Nephron (organoid): ENCODE measurements around the gene NOC4L.
"Not testable (repeated sequence)": the region's sequence is repeated elsewhere in the genome, so short reads cannot be mapped to it uniquely, and the experiment has no call there.

Experiments
- H3K27ac Mint-ChIP-seq, 3 experiments: 2 replicates each; pipeline ENCODE4 v1.8.0; 2020; ENCODE audit warnings: mixed read lengths in 3 of 3, mild to moderate bottlenecking in 2 of 3, moderate library complexity in 1 of 3
- H3K27me3 Mint-ChIP-seq: 2 replicates; pipeline ENCODE4 v1.8.0; 2021; ENCODE audit warnings: low read depth, mild to moderate bottlenecking, moderate library complexity, mixed read lengths
- H3K36me3 Mint-ChIP-seq: 2 replicates; pipeline ENCODE4 v1.8.0; 2020; ENCODE audit warnings: low read depth, mixed read lengths
- H3K4me1 Mint-ChIP-seq: 2 replicates; pipeline ENCODE4 v1.8.0; 2020; ENCODE audit warnings: mixed read lengths
- H3K4me3 Mint-ChIP-seq, 3 experiments: 2 replicates each; pipeline ENCODE4 v1.8.0; 2020; ENCODE audit warnings: mild to moderate bottlenecking in 3 of 3, mixed read lengths in 3 of 3, moderate library complexity in 2 of 3
- H3K9me3 Mint-ChIP-seq: 2 replicates; pipeline ENCODE4 v1.8.0; 2020; ENCODE audit warnings: mixed read lengths
- TF ChIP-seq, protein P1 (sequence below), 3 experiments: fragments of 200-600 bp; sonication (generic); IDR thresholded peaks; one replicate each; pipeline ENCODE4 v1.5.0; 2021; ENCODE audit warnings: antibody characterized with exemption in 3 of 3; ENCODE audit not compliant: unreplicated experiment in 3 of 3

Gene NOC4L

DNA sequence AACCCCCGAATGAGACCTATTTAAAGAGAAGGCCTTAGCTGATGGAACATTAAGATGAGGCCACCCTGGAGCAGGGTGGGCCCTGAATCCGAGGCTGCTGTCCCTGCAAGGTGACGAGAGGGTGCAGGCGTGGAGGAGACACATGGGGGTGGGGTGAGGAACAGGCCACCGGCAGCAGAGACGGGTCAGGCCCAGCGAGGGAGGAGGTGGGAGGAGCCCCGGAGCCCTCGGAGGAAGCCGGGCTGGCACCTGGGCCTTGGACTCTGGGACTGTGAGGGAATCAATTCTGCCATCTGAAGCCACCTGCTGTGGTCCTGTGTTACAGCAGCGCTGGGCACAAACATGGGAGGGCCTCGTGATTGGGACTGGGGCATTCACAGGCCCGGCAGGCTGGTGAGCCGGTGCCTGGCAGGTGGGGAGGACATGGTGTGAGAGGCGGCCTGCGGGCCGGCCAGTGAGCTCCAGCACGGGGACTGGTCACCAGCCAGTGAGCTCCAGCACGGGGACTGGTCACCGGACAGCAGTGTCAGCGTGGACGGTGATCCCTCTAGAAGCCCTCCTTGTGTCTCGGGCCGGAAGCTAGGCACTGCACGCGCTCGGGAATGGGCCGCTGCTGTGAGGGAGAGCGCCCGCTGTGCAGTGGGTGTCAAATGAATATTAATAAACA is 46.7 kb downstream of the NOC4L start:
- peak overlapping the region; percentile 27 to 77 (median 67) for H3K4me3 Mint-ChIP-seq
- H3K27me3 Mint-ChIP-seq = peaks cover 61% of the 10 kb centered on the region
- peaks cover 7% of the 10 kb centered on the region for H3K9me3 Mint-ChIP-seq
- H3K27ac Mint-ChIP-seq = no peak overlapping the region
- H3K4me1 Mint-ChIP-seq = peaks cover 4% of the 10 kb centered on the region
- TF ChIP-seq, protein P1, sequence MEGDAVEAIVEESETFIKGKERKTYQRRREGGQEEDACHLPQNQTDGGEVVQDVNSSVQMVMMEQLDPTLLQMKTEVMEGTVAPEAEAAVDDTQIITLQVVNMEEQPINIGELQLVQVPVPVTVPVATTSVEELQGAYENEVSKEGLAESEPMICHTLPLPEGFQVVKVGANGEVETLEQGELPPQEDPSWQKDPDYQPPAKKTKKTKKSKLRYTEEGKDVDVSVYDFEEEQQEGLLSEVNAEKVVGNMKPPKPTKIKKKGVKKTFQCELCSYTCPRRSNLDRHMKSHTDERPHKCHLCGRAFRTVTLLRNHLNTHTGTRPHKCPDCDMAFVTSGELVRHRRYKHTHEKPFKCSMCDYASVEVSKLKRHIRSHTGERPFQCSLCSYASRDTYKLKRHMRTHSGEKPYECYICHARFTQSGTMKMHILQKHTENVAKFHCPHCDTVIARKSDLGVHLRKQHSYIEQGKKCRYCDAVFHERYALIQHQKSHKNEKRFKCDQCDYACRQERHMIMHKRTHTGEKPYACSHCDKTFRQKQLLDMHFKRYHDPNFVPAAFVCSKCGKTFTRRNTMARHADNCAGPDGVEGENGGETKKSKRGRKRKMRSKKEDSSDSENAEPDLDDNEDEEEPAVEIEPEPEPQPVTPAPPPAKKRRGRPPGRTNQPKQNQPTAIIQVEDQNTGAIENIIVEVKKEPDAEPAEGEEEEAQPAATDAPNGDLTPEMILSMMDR (IDR thresholded peaks at IDR 0.05; ENCODE audit: unreplicated experiment in 3 of 3) = no peak
- no peaks in the 10 kb centered on the region for H3K36me3 Mint-ChIP-seq

DNA sequence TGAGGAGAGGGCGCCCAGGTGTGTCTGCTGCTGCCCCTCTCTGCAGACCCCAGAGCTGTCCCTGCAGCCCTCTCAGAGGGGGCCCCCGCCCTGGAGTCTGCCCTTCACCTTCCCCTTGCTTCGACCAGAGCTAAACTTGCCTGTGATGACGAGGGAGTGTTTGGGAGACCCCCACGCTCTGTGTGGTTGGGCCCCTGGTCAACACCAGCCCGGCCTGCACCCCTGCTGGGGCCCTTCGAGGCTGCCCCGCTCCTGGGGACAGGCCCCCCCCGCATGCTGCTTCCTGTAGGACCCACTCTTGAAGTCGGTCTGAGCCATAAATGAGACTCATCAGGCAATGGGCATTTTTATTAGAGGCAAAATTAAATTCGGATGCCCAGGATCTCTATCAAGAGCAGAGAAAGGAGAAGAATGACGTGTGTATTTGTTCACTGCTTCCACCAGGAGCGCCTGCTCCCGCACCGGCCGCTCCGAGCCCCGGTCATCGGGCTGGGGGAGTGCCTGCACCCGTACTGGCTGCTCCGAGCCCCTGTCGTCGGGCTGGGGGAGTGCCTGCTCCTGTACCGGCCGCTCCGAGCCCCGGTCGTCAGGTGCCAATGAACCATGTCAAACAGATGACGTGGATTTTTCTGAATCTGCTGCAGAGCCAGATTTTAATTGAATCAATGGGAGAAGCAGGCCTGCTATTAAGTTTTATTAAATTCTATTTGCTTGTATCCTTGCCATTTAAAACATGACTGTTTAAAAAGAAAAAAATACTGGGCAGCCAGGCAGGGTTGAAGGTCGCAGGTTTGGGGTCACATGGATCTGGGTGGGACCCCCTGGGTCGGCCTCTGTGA is 47.7 kb downstream of the NOC4L start:
- H3K36me3 Mint-ChIP-seq = no peaks in the 10 kb centered on the region
- peaks cover 57% of the 10 kb centered on the region for H3K27me3 Mint-ChIP-seq
- peaks cover 4% of the 10 kb centered on the region for H3K4me1 Mint-ChIP-seq
- peaks cover 7% of the 10 kb centered on the region for H3K9me3 Mint-ChIP-seq
- TF ChIP-seq, protein P1 (IDR thresholded peaks at IDR 0.05; ENCODE audit: unreplicated experiment in 3 of 3) = peak in 2 of 3 experiments; percentile 9 to 12
- H3K27ac Mint-ChIP-seq = no peak overlapping the region
- peak overlapping the region in 2 of 3 experiments; percentile 32 to 77 for H3K4me3 Mint-ChIP-seq

DNA sequence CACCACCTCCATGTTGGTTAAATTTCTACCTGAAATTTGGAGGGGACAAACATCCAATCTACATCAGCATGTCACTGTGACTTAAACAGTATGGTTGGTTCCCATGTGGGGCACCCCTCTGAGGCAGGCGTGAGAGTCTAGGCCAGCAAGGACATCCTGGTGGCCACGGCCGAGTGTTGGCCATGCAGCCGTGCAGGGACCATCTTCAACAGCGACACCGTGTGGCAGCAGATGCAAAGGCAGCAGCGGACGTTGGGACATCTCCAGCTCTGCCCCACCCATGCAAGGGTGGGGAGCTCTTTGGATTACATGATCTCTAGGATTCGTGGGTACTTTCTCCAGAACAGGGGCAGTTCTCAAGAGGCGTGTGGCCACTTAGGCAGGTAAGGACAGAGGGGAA is 49.8 kb downstream of the NOC4L start:
- TF ChIP-seq, protein P1 (IDR thresholded peaks at IDR 0.05; ENCODE audit: unreplicated experiment in 3 of 3) = peak in 1 of 3 experiments; percentile 13
- Mint-ChIP-seq H3K27ac (no peak overlapping the region), H3K36me3 (no peaks in the 10 kb centered on the region), H3K9me3 (peaks cover 7% of the 10 kb centered on the region), H3K4me3 (no peak overlapping the region), H3K4me1 (peaks cover 4% of the 10 kb centered on the region), H3K27me3 (peaks cover 48% of the 10 kb centered on the region)

DNA sequence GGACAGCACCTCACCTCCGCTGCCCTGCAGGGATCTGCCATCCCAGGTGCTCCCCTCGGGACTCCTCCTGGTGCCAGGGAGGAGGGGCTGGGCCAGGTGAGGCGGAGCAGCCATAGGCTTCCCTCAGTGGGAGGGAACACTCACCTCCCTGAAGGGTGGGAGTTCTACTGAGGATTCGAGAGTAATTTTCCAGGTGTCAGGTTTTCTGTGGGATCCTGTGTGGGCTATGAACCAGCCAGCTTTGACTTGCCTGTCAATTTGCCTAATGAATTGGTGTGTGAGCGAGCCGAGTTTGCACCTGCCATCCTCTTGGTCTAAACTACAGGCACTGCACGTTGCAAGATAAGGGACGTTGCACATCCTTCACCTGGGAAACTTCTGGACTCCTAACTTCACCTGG is 50.3 kb downstream of the NOC4L start:
- H3K4me3 Mint-ChIP-seq = no peak overlapping the region
- H3K27me3 Mint-ChIP-seq = peaks cover 44% of the 10 kb centered on the region
- H3K9me3 Mint-ChIP-seq = peaks cover 7% of the 10 kb centered on the region

DNA sequence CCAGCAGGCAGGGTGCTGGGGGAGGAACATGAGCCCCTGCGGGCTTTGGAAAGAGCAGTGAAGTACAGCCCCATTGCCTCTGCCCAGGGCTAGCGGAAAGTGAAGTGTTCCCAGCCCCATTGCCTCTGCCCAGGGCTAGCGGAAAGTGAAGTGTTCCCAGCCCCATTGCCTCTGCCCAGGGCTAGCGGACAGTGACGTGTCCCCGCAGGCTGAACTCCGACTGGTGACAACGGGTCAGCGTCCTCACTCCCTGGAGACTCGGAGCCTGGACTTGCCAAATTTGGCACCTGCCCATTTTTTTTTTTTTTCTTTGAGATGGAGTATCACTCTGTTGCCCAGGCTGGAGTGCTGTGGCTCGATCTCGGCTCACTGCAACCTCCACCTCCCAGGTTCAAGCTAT is 51.0 kb downstream of the NOC4L start:
- H3K36me3 Mint-ChIP-seq, H3K9me3 Mint-ChIP-seq, H3K4me3 Mint-ChIP-seq, H3K27ac Mint-ChIP-seq, H3K4me1 Mint-ChIP-seq: not testable (repeated sequence)
- peaks cover 46% of the 10 kb centered on the region for H3K27me3 Mint-ChIP-seq

More for the DNA sequence above, 50.3 kb downstream of the NOC4L start:
- Mint-ChIP-seq H3K4me1 (no peaks in the 10 kb centered on the region), H3K27ac (no peak overlapping the region), H3K36me3 (no peaks in the 10 kb centered on the region)
- TF ChIP-seq, protein P1 (IDR thresholded peaks at IDR 0.05; ENCODE audit: unreplicated experiment in 3 of 3) = no peak

DNA sequence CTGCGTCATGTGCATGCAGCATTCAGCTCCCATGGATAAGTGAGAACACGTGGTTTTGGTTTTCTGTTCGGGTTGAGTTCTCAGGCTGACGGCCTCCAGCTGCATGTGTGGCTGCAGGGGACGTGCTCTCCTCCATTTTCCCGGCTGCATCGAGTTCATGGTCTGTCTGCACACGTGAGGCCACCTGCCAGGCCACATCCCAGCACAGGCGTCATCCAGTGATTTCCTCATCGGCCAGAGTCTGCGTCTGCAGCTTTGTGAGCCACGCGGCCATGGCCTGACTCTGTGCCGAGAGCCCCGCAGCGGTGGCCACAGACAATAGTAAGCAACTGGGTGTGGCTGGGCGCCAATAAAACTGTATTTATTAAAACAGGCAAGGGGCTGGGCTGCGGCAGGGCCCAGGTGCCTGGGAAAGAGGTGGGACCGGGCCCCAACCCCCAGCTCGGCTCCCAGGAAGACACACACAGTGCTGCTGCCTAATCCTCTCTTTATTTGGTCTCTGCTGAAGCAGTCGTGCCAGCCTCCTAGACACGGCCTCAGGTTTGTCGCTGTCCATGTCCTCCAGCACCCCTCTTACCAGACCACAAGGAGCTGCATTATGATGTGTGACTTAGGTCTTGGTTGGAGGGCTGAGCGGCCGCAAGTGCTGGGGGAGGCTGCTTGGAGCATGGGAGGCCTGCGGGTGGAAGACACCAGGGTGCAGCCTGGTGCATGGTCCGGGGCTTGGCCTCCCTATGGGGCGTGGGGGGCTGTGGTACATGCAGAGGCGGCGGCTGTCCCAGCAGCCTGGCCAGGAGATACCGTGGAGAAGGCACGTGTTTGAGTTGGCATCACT is 52.0 kb downstream of the NOC4L start:
- Mint-ChIP-seq H3K27ac (no peak overlapping the region), H3K27me3 (peaks cover 45% of the 10 kb centered on the region), H3K36me3 (no peaks in the 10 kb centered on the region), H3K9me3 (peaks cover 7% of the 10 kb centered on the region), H3K4me3 (no peak overlapping the region), H3K4me1 (no peaks in the 10 kb centered on the region)
- TF ChIP-seq, protein P1 (IDR thresholded peaks at IDR 0.05; ENCODE audit: unreplicated experiment in 3 of 3) = no peak
